Erythroblast (primary cell): ENCODE measurements around the gene RNGTT.
"Not testable (repeated sequence)": the region's sequence is repeated elsewhere in the genome, so short reads cannot be mapped to it uniquely, and the experiment has no call there.

Experiments
- DNase-seq, 2 experiments: peaks; one replicate each; lab custom pipeline; 2025; lab: John Stamatoyannopoulos, UW
- GATA1 ChIP-seq: IDR thresholded peaks from 2 replicates; pipeline ENCODE4 v1.6.1; 2011; ENCODE audit warnings: low read depth, mild to moderate bottlenecking, control low read depth, low read length, moderate library complexity
- POLR2A ChIP-seq: IDR thresholded peaks from 2 replicates; pipeline ENCODE4 v1.6.1; 2011; ENCODE audit warnings: mild to moderate bottlenecking, low read length

RNGTT gene

GRCh38 chr6:88952065-88952704 lies 11.2 kb downstream of the RNGTT start:
- no peak for TF ChIP-seq GATA1
- no peak for TF ChIP-seq POLR2A
- DNase-seq: peak; percentile 67 to 72

- TF ChIP-seq GATA1 (no peak), POLR2A (no peak)
- DNase-seq: no peak
These were observed 17.9 kb downstream of the RNGTT start for GRCh38 chr6:88945415-88946008.

- DNase-seq: no peak
These were observed 29.9 kb downstream of the RNGTT start for GRCh38 chr6:88933521-88933920.

GRCh38 chr6:88932019-88932418 lies 31.4 kb downstream of the RNGTT start:
- DNase-seq: not testable (repeated sequence)

More at GRCh38 chr6:88933521-88933920, 29.9 kb downstream of the RNGTT start:
- TF ChIP-seq GATA1 (no peak), POLR2A (no peak)

GRCh38 chr6:88922775-88923548 lies 40.5 kb downstream of the RNGTT start:
- no peak for TF ChIP-seq POLR2A
- no peak for TF ChIP-seq GATA1
- DNase-seq: no peak

GRCh38 chr6:88921734-88922133 lies 41.7 kb downstream of the RNGTT start:
- no peak for DNase-seq
- TF ChIP-seq GATA1 (no peak), POLR2A (no peak)

- no peak for DNase-seq
- TF ChIP-seq POLR2A (no peak), GATA1 (no peak)
These were observed 42.4 kb downstream of the RNGTT start for GRCh38 chr6:88920774-88921733.

GRCh38 chr6:88920088-88920487 lies 43.3 kb downstream of the RNGTT start:
- DNase-seq: no peak
- TF ChIP-seq POLR2A: no peak

GRCh38 chr6:88919032-88919431 lies 44.4 kb downstream of the RNGTT start:
- TF ChIP-seq POLR2A (no peak), GATA1 (no peak)
- DNase-seq: no peak

GRCh38 chr6:88916615-88917208 lies 46.7 kb downstream of the RNGTT start:
- TF ChIP-seq POLR2A (no peak), GATA1 (no peak)
- no peak for DNase-seq

GRCh38 chr6:88914895-88915598 lies 48.4 kb downstream of the RNGTT start:
- no peak for DNase-seq

GRCh38 chr6:88914180-88914579 lies 49.2 kb downstream of the RNGTT start:
- DNase-seq: no peak
- TF ChIP-seq GATA1: no peak
- TF ChIP-seq POLR2A: no peak

More at GRCh38 chr6:88914895-88915598, 48.4 kb downstream of the RNGTT start:
- TF ChIP-seq POLR2A (no peak), GATA1 (no peak)

- TF ChIP-seq GATA1: no peak
- no peak for TF ChIP-seq POLR2A
- DNase-seq: no peak
These were observed 49.9 kb downstream of the RNGTT start for GRCh38 chr6:88913471-88913870.
